ENCODE results near the gene MICAL3.
"Not testable (repeated sequence)": the region's sequence is repeated elsewhere in the genome, so short reads cannot be mapped to it uniquely, and the experiment has no call there.

Gene MICAL3

GRCh38 chr22:18059991-18060390, 35.6 kb upstream of the MICAL3 start:
- no peak for DNase-seq

- no peak for DNase-seq
These were observed 35.1 kb upstream of the MICAL3 start for GRCh38 chr22:18059473-18059872.

GRCh38 chr22:18059094-18059417, 34.7 kb upstream of the MICAL3 start:
- DNase-seq: no peak

GRCh38 chr22:18058371-18059093, 34.2 kb upstream of the MICAL3 start:
- no peak for DNase-seq

- DNase-seq: no peak
These were observed 33.3 kb upstream of the MICAL3 start for GRCh38 chr22:18057568-18058209.

GRCh38 chr22:18056807-18057474, 32.6 kb upstream of the MICAL3 start:
- no peak for DNase-seq

- no peak for DNase-seq
These were observed 31.9 kb upstream of the MICAL3 start for GRCh38 chr22:18056161-18056666.

- DNase-seq: no peak
These were observed 31.3 kb upstream of the MICAL3 start for GRCh38 chr22:18055619-18056160.

DNA sequence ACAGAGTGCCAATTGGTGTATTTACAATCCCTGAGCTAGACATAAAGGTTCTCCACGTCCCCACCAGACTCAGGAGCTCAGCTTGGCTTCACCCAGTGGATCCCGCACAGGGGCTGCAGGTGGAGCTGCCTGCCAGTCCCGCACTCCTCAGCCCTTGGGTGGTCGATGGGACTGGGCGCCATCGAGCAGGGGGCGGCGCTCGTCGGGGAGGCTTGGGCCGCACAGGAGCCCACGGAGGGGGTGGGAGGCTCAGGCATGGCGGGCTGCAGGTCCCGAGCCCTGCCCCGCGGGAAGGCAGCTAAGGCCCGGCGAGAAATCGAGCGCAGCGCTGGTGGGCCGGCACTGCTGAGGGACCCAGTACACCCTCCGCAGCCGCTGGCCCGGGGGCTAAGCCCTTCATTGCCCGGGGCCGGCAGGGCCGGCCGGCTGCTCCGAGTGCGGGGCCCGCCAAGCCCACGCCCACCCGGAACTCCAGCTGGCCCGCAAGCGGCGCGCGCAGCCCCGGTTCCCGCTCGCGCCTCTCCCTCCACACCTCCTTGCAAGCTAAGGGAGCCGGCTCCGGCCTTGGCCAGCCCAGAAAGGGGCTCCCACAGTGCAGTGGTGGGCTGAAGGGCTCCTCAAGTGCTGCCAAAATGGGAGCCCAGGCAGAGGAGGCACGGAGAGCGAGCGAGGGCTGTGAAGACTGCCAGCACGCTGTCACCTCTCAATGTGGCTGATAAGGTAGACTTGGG, 29.0 kb upstream of the MICAL3 start:
- not testable (repeated sequence) for DNase-seq

DNA sequence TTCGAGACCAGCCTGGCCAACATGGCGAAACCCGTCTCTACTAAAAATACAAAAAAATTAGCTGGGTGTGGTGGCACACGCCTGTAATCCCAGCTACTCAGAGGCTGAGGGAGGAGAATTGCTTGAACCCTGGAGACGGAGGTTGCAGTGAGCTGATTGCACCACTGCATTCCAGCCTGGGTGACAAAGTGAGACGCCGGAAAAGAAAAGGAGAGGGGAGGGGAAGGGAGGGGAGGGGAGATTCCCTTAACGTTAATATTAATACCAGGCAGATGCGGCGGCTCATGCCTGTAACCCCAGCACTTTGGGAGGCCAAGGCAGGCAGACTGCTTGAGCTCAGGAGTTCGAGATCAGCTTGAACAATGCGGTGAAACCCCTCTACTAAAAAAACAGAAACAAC, 26.8 kb upstream of the MICAL3 start:
- not testable (repeated sequence) for DNase-seq

GRCh38 chr22:18050065-18050464, 25.7 kb upstream of the MICAL3 start:
- no peak for DNase-seq

GRCh38 chr22:18048441-18048898, 24.1 kb upstream of the MICAL3 start:
- no peak for DNase-seq

GRCh38 chr22:18048041-18048440, 23.7 kb upstream of the MICAL3 start:
- DNase-seq: no peak

- DNase-seq: no peak
These were observed 21.4 kb upstream of the MICAL3 start for GRCh38 chr22:18045794-18046193.

GRCh38 chr22:18044548-18045271, 20.3 kb upstream of the MICAL3 start:
- DNase-seq: no peak

- no peak for DNase-seq
These were observed 18.3 kb upstream of the MICAL3 start for GRCh38 chr22:18042685-18043084.

- not testable (repeated sequence) for DNase-seq
These were observed 16.5 kb upstream of the MICAL3 start for GRCh38 chr22:18040898-18041297.

GRCh38 chr22:18035751-18036150, 11.4 kb upstream of the MICAL3 start:
- DNase-seq: no peak

DNA sequence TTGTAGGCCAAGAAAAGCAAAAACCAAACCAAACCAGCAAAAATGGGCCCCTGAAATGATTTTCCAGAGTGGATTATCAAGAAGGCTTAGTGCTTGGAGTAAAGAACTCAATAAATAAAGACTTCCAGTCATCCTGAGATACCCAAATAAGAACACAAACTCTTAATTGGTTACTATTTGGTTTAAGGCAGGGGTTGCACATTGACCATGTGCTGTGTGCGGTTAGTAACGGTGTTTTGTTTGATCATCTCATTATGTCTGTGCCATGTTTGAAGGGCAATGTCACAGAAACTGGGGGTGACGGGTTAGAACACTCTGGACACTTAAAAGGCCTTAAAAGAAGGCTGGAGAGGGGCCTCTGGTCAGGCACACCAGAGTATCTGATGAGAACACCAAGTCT, 9.7 kb upstream of the MICAL3 start:
- DNase-seq: no peak

GRCh38 chr22:18033204-18033998, 9.0 kb upstream of the MICAL3 start:
- DNase-seq: no peak

GRCh38 chr22:18032455-18033101, 8.2 kb upstream of the MICAL3 start:
- no peak for DNase-seq
